ENCODE measurements around the gene GRIP2.

The GRIP2 gene

DNA sequence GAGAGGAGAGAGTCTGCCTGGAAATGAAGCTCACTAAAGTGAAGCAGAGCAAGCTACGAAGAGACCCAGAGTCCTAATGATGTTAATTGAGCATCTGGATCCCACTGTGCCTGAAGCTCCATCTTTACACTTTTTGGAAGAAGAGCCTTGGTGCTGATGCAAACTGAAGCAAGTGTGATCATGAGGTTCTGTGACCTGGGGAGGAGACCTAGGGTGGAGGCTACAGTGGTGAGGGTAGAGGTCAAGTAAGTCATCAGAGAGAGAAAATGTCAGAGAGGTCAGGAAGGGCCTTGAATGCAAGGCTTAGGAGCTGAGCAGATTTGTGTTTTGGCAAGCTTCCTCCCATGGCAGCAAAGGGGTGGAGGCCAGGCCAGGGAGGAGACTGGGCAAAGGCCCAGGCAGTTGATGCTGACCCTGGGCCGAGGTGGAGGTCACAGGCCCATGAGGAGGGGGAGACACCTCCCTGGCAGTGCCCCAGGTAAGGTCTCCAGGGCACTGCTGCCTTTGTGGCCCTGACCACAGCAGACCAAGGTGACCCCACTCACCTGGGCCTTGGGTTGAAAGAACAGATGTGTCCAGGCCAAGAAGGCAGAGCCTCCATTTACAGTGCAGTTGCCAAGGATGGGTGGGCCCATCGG lies 1.6 kb downstream of the GRIP2 start:
- no peak for DNase-seq (ENCODE audit: low read depth)

DNA sequence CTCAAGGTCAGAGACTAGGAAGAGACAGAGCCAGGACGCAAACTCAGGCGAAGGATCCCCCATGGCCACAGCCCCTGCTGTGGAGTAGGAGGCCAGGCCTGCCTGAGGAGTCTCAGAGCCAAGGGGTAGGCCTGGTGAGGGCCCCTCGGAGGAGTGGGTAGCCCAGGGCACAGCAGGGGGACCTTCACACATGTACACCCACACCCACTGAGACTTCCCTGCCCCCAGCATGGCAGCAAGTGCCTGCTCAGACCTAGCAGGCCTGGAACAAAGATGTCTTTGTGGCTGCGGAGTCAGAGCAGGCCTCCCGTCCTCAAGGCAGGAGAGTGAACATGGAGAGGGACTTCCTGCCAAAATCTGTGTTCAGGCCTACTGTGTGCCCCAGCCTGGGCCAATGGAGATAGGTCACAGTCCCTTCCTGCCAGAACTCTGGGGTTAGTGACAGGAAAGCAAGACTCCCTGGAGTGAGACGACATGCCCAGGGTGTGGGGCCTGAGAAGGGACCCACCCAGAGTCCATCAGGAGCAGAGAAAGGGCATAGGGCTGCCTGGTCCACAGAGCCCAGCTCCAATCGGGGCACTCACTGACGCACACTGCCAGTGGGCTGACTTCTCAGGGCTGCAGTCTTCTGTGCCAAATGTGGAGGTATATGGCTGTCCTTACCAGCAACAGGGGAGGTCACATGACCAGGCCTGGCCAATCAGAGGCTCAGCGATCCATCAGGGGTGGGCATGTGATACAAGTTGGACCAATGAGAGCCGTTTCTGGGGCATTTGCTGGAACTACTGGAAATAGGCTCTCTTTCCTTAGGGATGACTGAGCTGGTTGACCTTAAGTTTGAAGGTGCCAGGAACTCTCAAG lies 2.3 kb downstream of the GRIP2 start:
- no peak for DNase-seq (ENCODE audit: low read depth)

DNA sequence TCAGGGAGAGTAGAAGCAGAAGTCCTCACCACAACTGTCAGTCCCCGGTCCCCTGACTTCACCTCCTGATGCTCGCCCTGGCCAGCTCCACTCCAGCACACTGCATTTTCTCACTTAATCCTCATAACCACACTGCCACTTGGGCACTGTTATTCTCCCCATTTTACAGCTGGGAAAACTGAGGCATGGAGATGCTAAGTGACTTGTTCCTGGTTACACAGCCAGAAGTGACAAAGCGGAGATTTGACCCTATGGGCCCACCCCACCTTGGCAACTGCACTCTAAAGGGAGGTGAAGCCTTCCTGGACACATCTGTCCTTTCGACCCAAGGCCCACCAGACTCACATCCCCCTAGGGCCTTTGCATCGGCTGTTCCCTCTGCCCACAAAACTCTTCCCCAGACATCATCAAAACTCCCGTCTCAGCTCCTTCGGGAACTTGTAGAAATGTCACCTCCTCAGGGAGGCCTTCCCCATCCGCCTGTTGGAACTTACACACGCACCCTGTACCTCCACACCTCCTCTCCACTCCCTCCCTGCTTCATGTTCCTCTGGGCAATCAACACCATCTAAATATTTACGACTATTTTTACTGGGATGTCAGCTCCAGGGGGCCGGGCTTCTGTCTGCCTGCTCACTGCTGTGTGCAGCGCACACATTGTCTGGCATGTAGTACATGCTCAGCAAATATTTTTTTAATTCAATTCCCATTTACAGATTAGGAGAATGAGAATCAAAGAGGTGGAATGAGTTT lies 3.1 kb downstream of the GRIP2 start:
- no peak for DNase-seq (ENCODE audit: low read depth)

DNA sequence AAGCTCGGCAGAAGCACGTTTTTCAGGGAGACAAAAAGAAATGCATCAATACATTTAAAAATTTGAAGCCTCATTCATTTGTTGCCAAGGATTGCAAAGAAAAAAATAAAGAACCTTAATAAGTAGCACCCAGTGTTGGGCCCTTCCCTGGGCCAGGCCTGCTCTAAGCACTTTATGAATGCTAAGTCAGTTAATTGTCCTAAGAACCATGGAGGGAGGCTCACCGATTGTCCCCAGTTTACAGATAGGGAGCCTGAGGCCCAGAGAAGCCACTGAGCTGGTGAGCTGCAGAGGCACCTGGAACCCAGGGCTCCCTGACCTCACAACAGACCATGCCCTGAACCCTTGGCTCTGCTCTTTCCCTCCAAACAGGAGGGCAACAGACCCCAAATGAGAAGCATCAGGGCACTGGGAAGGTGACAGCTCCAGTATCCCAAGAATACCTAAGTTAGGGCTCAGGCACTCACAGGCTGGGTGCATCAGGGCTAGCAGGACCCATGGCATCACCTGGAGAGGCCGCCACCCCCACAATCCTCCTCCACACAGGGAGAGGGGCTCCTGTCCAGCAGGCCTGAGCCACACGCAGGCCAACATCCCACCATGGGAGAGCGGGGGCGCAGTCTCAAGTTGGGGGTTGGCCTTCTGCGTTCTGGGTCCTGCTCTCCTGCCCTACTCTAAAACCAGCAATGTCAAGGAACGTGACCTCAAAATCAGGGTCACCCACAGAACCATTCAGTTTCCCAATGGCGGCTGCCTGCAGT lies 3.9 kb downstream of the GRIP2 start:
- no peak for DNase-seq (ENCODE audit: low read depth)

DNA sequence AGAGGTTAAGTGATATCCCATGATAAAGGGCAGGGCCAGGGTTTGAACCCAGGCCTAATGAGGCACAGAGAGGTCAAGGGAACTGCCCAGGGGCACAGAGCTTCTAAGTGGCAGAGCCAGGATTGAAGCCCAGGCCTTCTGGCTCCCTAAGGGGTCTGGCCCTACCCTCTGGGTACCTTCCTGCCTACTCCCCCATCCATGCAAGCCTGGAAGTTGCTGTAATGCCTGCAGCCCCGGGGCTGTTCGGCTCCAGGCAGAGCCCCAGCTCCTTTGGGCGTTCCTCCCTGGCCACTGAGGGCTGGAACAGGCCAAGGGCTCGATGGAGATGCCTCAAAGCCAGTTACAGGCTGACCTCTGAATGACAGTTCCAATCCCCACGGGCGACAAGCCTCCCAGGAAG lies 4.5 kb downstream of the GRIP2 start:
- DNase-seq (ENCODE audit: low read depth): no peak

DNA sequence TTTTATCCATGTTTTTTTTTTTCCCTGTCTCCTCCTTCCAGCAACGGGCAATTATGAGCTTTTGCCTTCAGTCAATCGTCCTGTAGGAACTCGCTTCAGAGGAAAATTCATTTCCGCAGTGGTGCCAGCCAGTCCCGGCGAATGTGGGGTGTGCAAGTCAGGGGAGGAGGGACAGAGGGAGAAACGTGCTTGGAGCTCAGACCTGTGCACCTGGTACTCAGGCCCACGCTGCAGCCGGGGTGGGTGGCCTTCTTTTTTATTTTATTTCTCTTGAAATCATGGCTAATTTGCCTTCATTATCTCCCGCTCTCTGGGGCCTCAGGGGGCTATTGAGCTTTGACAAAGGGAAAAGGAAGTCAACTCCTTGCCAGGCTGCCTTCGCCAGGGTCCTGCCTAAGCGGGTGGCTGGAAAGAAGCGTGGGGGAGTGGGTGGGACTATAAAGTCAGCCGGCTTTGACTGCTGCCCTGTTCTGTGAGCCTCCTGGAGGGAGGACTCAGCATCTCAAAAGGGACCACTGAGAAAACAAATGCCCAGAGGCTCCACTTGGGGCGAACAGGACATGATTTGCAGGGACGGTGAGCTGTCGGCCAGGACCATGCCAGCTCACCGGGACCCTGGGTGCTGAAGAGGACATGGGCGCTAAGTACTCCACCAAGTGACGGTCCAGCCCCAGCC lies 5.5 kb downstream of the GRIP2 start:
- DNase-seq (ENCODE audit: low read depth): no peak

DNA sequence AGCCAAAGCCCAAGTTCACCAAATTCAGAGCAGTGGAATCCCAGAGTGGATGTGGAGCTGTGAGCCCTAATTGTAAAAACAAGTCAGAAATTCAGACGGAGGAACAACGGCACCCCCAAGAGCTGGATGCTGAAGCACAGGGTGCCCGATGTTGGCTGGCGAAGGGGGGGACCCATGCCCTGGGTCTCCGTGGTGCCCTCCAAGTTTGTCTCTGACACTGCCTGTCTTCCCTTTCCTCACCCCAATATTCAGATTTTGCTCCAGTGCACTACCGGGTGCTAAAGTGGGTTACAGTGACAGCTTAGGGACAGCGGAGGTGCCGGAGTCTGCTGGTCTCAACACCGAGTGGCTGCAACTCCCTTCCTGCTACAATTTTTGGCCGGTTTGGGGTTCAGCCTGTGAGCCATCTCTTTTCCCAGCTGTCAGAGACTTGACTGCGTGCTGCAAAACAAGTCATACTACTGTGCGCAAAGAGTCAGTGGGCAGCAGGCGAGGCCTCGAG lies 6.6 kb downstream of the GRIP2 start:
- DNase-seq (ENCODE audit: low read depth): no peak

DNA sequence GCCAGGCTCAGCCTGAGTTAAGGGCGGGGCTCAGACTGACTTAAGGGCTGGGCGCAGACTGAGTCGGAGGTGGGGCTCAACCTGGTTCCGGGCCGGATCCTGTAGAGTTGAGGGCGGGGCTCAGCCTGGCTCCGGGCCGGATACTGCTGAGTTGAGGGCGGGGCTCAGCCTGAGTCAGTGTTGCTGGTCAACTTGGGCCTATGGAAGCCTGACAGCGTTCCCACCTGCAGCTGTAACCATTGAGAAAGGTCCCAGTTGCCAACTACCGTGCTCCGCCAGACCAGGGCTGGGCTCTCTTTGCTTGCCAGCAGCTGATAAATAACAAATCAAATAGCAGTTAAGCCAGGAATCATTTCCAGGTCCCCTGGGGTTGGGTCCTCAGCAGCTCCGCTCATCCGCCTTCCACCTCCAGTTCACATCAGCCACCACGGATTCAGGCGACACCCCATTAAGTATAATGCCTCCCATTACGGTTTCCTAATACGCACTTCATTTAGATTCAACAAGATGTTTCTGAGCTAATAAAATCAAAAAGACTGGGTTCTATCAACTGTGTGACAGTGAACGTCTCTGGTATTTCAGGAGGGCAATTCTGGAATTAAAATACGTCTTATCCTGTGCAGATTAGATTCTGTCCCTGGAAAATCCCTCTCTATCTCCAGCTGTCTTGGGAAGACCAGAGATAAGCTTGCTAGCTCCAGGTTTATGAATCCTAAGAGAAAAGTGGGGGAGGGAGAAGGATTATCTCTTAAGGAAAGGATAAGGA lies 7.3 kb downstream of the GRIP2 start:
- no peak for DNase-seq (ENCODE audit: low read depth)

DNA sequence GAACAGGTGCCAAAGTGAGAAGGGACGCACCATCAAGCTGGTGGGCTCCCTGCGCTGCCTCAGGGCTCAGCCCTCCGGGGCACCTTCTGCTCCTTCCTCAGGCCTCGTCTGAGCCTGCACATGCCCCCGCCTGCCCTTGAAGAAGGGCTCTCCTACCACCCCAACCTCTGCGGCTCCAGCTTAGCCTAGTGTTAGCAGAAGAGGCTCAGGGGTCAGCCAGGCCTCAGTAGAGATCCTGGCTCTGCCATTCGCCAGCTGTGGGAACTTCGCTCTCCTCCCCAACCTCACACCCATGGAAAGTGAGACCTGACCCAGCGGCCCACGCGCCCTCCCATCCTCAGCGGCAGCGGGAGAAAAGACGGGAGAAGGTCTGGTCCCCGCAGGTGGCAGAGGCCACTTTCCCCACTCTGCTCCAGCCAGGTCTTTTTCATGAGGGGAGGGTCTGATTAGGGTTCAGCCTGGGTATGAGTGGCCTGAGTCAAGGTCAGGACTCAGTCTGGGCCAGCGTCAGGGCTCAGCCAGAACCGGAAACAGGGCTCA lies 8.2 kb downstream of the GRIP2 start:
- DNase-seq (ENCODE audit: low read depth): no peak

DNA sequence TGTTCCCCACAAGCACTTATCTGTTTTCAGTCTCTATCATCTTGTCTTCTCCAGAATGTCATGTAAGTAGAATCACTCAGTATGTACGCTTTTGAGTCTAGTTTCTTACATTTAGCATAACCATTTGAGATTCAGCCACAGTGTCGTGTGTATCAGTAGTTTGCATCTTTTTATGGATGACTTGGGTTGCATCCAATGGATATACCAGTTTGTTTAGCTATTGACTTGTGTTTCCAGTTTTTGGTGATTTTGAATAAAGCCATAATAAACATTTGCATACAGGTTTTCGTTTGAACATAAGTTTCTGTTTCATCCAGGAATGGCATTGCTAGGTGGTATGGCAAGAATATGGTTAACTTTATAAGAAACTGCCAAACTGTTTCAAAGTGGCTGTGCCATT lies 12.1 kb downstream of the GRIP2 start:
- no peak for DNase-seq (ENCODE audit: low read depth)

DNA sequence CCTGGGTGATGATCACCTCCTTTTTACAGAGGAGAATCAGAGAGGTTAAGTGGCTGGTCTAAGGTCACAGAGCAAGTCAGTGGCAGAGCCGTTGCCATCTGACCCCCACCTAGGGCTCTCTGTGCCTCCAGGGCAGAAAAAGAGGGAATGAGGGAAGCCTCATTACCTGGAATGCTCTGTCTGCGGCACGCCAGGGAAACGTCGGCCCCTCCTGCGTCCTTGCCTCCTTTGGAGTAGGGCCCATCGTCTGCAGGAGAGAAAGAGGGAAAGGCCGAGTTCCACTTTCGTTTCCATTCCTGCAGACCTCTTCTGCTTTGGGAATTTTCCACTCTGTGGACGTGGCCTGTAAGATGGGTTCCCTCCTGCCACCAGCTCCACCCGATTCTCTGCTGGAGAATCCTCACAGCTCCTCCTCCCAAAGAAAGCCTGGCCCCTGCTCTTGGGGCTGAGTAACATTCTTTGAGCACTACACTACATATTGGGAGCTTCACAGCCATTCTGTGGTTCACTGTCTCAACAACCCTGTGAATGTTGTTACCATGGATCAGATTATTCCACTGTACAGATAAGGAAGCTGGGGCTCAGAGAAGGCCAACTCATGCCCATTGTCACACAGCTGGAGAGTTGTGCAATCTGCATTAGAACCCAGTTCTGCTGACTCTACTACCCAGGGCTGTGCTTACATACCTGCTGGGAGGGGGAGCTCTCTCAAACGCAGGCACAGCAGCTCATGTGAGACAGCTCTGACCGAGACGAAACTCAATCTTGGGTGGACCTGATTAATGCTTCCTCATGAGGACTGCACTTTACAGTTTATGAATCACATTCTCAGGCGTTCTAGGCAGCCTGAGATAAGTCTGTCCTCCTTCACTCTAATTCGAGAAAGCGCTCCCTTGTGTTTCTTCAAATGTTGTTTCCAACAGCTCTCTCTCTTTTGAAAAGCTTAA lies 14.2 kb downstream of the GRIP2 start:
- DNase-seq (ENCODE audit: low read depth): no peak

DNA sequence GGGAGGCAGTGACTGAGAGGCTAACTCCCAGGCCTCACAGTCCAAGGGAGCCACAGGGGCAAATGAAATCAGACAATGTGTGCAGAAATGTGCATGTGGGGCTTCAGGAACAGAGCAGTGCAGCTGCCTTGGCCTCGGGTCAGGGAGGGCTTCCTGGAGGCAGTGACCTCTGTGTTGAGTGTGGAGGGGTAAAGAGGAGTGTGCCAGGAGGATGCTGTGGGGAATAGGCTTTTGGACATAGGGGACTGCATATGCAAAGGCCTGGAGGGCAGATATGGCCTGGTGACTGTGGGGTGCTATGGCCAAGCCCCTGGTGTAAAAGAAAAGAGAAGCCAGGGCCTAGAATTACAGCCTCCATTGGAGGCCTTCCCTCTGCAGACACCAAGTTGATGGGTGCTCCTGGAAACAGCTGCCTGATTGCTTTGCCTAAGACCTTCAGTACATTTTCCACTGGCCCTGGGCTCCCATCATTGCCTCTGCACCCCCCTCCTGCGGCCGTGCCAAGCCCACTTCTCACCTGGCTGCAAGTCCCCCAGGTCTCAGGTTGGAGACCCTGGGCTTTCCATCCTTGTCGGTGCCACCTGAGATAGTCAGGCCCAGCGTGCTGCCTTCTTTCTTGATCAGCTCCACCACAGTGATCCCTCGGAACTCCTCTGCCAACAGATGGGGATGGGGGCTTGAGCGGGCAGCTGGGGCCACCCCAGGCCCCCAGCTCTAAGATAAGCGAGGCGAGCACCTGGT lies 15.1 kb downstream of the GRIP2 start:
- no peak for DNase-seq (ENCODE audit: low read depth)

DNA sequence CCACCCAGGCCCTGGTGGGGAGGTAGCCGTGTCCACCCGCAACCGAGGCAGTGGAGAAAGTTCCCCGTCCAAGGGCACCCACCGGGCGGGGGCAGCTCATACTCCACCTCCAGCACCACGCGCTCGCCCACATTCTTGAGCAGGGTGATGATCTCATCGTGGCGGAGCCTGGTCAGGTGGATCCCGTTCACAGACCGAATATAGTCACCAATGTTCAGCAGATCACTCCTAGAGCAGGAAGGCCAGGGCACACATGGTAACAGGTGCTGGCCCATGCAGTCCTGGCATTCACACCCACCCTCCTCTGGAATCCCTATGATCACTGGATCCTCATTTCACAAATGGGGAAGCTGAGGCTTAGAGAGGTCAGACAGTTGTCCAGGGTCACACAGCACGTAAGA lies 15.8 kb downstream of the GRIP2 start:
- DNase-seq (ENCODE audit: low read depth): no peak

DNA sequence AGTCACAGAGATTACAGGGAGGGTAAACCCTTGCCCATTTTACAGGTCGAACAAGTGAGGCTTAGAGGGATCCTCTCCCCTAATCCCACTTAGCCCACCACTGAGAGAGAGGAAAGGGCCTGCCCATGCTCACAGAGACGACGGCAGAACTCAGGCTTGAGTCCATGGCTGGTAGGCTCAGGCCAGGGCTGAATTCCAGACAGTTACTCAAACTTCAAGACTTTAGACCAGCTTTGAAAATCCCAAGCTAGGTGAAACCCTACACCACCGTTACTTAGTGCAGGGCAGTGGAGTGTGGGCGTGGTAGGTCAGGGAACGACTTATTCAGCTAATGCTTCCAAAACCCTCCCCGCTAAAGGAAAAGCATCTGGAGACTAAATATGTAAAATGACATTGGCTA lies 16.4 kb downstream of the GRIP2 start:
- DNase-seq (ENCODE audit: low read depth): no peak

DNA sequence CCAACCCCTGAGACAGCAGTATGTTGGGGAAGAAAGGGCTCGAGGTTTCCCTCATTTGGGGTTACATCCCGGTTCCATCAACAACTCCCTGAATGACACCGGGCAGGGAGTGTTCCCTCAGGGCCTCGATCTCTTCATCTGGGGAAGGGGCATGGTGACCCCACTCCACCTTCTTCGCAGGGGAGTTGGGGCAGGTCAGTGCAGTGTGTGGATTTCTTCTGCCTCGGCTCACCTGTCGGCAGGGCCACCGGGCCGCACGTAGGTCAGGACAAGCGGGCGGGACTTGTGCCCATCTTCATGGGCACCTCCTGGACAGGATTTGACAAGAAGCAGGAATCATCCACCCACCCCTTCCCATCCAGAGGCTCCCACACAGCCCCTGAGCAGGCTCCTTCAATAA lies 17.4 kb downstream of the GRIP2 start:
- no peak for DNase-seq (ENCODE audit: low read depth)

DNA sequence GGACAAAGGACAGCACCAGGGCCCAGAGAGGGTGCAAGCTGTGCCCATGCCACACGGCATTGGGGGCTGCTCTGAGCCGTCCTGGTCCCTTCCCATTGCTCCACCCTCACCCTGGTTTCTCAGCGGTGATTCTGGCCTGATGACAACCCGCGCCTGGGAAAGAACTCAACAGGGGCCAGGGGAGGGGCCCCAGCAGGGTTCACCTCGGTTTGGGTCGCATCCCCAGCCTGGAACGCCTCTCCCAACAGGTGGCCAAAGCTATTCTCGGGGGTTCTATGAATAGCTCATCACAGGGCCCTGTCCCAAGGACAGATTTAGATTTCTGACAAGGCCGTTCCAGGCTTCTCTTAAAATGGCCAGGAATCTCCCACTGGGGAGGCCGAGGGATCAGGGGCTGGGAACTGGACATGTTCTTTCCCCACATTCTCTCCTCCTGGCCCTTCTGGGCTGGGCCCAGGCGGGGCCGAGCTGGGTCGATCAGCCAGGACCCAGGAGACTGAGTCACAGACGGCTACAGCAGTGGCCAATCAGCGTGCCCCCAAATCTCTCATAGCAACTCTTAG lies 17.9 kb downstream of the GRIP2 start:
- DNase-seq (ENCODE audit: low read depth): no peak

DNA sequence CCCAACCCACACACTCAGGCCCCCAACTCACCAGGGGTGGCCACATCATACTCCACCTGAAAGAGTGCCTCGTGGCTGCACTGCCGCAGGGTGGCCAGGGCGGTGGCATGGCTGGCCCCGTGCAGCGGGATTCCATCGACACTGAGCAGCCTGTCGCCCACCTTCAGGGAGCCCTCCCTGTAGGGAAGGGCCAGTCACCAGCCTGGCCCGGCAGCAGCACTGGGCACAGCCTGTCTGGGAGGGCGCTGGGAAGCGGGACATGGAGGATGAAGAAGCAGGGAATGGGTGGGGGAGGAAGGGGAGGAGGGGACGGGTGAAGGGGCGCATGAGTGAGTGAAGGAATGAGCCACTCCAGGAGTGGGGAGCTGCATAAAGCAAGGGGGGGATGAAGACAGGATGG lies 18.5 kb downstream of the GRIP2 start:
- DNase-seq (ENCODE audit: low read depth): no peak

DNA sequence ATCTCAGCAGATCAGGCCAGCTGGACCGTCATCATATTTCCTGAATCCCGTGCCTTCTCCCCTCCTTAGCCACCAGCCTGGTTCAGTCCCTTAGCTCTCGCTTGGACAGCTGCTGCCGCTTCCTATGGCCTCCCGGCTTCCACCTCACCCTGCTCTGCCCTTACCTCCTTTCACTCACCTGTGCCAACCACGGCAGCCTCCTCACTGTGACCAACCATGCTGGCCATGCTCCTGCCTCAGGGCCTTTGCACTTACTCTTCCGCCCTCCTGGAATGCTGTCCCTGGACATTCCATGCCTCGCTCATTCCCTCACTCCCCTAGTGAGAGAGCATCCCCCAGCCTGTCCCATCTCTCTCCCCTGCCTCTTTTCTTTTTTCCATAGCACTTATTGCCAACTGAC lies 19.2 kb downstream of the GRIP2 start:
- DNase-seq (ENCODE audit: low read depth): no peak
